AG09319 (cell line): ENCODE measurements around the gene GNG14.
"Not testable (repeated sequence)": the region's sequence is repeated elsewhere in the genome, so short reads cannot be mapped to it uniquely, and the experiment has no call there.

Experiments
- DNase-seq: peaks from one replicate; pipeline ENCODE4 v3.0.0-alpha.2; 2010; ENCODE audit warnings: low read depth; ENCODE audit errors: extremely low read depth
- CTCF ChIP-seq: IDR thresholded peaks from 2 replicates; pipeline ENCODE4 v1.5.1; 2011; ENCODE audit warnings: low read depth, mild to moderate bottlenecking, inconsistent platforms, low read length, moderate library complexity

GNG14 gene

GRCh38 chr19:12675940-12676339 is 11.9 kb upstream of the GNG14 start:
- DNase-seq, result no peak
- no peak for TF ChIP-seq CTCF

GRCh38 chr19:12676384-12676792 is 11.4 kb upstream of the GNG14 start:
- TF ChIP-seq CTCF, result peak; percentile 87
- no peak for DNase-seq

- DNase-seq, result no peak
- no peak for TF ChIP-seq CTCF
These were observed 10.9 kb upstream of the GNG14 start for GRCh38 chr19:12676928-12677327.

GRCh38 chr19:12678039-12678438 is 9.8 kb upstream of the GNG14 start:
- DNase-seq, result not testable (repeated sequence)

GRCh38 chr19:12680034-12680433 is 7.8 kb upstream of the GNG14 start:
- DNase-seq, result no peak
- no peak for TF ChIP-seq CTCF

- DNase-seq, result peak; percentile 95
- no peak for TF ChIP-seq CTCF
These were observed 6.5 kb upstream of the GNG14 start, which contains the start of gene DHPS for GRCh38 chr19:12681074-12681987. TSS of gene DHPS (minus strand) at chr19:12681880. CDS start at chr19:12681766, 114 bp downstream.

- no peak for TF ChIP-seq CTCF
- DNase-seq, result no peak
These were observed 2.0 kb upstream of the GNG14 start for GRCh38 chr19:12685831-12686230.
